A549 (cell line): ENCODE measurements around the gene CFAP68.

Experiments
- POLR2A ChIP-seq: IDR thresholded peaks from 2 replicates; pipeline ENCODE4 v1.6.1; 2012; ENCODE audit warnings: mild to moderate bottlenecking, low read length
- RAD21 ChIP-seq, 2 experiments: fragments of >200 bp in 1 of 2; sonication (Bioruptor Twin) in 1 of 2; formaldehyde crosslinking in 1 of 2; IDR thresholded peaks in 1 of 2; conservative IDR thresholded peaks in 1 of 2; 2 replicates in 1 of 2; 3 replicates in 1 of 2; pipeline ENCODE4 v1.6.1; 2012 to 2018; ENCODE audit warnings: inconsistent platforms in 1 of 2
- RCOR1 ChIP-seq: fragments of 150-350 bp; IDR thresholded peaks from 2 replicates; pipeline ENCODE4 v1.6.1; 2014; ENCODE audit warnings: antibody characterized with exemption, low read length, low read depth
- RNF2 ChIP-seq: fragments of 200-600 bp; sonication (generic); IDR thresholded peaks from 2 replicates; pipeline ENCODE4 v1.6.1; 2016; ENCODE audit warnings: low read depth, mild to moderate bottlenecking, antibody characterized with exemption, moderate library complexity, borderline replicate concordance
- TF ChIP-seq, protein P1 (sequence below): fragments of >200 bp; sonication (Bioruptor Twin); formaldehyde crosslinking; IDR thresholded peaks from 3 replicates; pipeline ENCODE4 v1.5.1; 2016

DNA sequence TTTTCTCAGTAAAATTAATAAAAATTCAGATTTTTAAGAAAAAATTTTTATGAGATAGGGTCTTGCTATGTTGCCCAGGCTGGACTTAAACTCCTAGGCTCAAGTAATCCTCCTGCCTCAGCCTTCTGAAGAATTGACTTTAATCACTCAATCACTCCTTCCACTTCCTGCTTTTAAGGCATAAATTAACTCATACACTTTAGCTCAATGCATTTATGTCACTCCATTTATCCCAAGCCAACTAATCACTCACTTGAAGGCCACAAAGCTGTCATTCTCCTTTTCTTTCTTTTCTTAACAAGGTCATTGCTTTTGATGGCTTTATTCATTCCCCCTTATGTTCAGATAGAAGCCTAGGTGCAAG lies 8.8 kb upstream of the CFAP68 start:
- no peak for TF ChIP-seq RCOR1
- TF ChIP-seq POLR2A, result no peak
- TF ChIP-seq RAD21 (conservative IDR thresholded peaks at IDR 0.05 in 1 of 2, IDR thresholded peaks at IDR 0.05 in 1 of 2), result no peak
- TF ChIP-seq, protein P1, sequence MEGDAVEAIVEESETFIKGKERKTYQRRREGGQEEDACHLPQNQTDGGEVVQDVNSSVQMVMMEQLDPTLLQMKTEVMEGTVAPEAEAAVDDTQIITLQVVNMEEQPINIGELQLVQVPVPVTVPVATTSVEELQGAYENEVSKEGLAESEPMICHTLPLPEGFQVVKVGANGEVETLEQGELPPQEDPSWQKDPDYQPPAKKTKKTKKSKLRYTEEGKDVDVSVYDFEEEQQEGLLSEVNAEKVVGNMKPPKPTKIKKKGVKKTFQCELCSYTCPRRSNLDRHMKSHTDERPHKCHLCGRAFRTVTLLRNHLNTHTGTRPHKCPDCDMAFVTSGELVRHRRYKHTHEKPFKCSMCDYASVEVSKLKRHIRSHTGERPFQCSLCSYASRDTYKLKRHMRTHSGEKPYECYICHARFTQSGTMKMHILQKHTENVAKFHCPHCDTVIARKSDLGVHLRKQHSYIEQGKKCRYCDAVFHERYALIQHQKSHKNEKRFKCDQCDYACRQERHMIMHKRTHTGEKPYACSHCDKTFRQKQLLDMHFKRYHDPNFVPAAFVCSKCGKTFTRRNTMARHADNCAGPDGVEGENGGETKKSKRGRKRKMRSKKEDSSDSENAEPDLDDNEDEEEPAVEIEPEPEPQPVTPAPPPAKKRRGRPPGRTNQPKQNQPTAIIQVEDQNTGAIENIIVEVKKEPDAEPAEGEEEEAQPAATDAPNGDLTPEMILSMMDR, result no peak
- TF ChIP-seq RNF2, result no peak
